Measurements from ENCODE around the gene XPNPEP1. TPM values are rescaled to one million over a fixed set of nuclear protein-coding genes. Genes with fewer than 3 reads are reported as not detected.

XPNPEP1 gene
- total RNA-seq, 6 experiments from 2014 or later = 13.9 to 57.8 (median 29.4) TPM

GRCh38 chr10:109924967-109925620, 1.8 kb upstream of the XPNPEP1 start:
- TF ChIP-seq POLR2A (IDR thresholded peaks at IDR 0.05) = no peak
- ATAC-seq (no peak), DNase-seq (no peak)
- intact Hi-C loops (cut with DNase I) = no loop called here
- H3K27me3 ChIP-seq = no peaks in the 10 kb centered on the region
- H3K27ac ChIP-seq = no peak overlapping the region
- 52% methylated on average over 4 of the region's 5 CpGs for WGBS (ENCODE audit: insufficient coverage, low coverage, low lambda C conversion rate, missing lambda C conversion rate)
- H3K4me1 ChIP-seq = peaks cover 0 to 8% (median 0%) of the 10 kb centered on the region in 4 donors
- no peaks in the 10 kb centered on the region for H3K9me3 ChIP-seq
- H3K36me3 ChIP-seq = no peaks in the 10 kb centered on the region
- no peak overlapping the region for H3K4me3 ChIP-seq

DNA sequence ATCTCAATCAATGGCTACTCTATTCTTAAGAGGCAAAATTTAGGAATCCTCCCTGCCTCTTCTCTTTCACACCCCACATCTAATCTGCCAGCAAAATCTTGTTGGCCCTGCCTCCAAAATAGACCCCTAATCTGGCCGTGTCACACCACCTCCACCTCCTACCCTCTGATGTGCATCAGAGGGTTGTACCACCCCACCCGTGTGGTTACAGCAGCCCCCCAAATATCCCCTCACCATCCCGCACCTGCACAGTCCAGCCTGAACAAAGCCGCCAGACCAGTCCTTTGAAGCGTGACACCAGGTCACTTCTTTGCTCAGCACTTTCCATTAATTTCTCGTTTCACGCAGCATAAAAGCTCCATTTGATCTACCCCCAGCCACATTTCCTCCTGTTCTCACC, 776 bp upstream of the XPNPEP1 start:
- WGBS (ENCODE audit: insufficient coverage, low coverage, low lambda C conversion rate, missing lambda C conversion rate) = 94% methylated on average over 5 of the region's 7 CpGs
- no peak for DNase-seq

GRCh38 chr10:109922358-109922975, 844 bp downstream of the XPNPEP1 start:
- DNase-seq (no peak), ATAC-seq (peak in 1 of 4 donors; percentile 11)
- Histone ChIP-seq H3K4me1 (peaks cover 0 to 8% (median 0%) of the 10 kb centered on the region in 4 donors), H3K27ac (peak overlapping the region; percentile 91 to 98 (median 95)), H3K27me3 (no peaks in the 10 kb centered on the region), H3K9me3 (no peaks in the 10 kb centered on the region), H3K4me3 (peak overlapping the region; percentile 89 to 96 (median 93)), H3K36me3 (no peaks in the 10 kb centered on the region)
- intact Hi-C loops (cut with DNase I) = no loop called here
- no peak for TF ChIP-seq POLR2A (IDR thresholded peaks at IDR 0.05)
- TF ChIP-seq, protein P1, sequence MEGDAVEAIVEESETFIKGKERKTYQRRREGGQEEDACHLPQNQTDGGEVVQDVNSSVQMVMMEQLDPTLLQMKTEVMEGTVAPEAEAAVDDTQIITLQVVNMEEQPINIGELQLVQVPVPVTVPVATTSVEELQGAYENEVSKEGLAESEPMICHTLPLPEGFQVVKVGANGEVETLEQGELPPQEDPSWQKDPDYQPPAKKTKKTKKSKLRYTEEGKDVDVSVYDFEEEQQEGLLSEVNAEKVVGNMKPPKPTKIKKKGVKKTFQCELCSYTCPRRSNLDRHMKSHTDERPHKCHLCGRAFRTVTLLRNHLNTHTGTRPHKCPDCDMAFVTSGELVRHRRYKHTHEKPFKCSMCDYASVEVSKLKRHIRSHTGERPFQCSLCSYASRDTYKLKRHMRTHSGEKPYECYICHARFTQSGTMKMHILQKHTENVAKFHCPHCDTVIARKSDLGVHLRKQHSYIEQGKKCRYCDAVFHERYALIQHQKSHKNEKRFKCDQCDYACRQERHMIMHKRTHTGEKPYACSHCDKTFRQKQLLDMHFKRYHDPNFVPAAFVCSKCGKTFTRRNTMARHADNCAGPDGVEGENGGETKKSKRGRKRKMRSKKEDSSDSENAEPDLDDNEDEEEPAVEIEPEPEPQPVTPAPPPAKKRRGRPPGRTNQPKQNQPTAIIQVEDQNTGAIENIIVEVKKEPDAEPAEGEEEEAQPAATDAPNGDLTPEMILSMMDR (IDR thresholded peaks at IDR 0.05) = no peak
- 8% methylated on average over 7 of the region's 7 CpGs for WGBS (ENCODE audit: insufficient coverage, low coverage, low lambda C conversion rate, missing lambda C conversion rate)

More for the DNA sequence above, 776 bp upstream of the XPNPEP1 start:
- Histone ChIP-seq H3K4me1 (peaks cover 0 to 8% (median 0%) of the 10 kb centered on the region in 4 donors), H3K4me3 (no peak overlapping the region), H3K36me3 (no peaks in the 10 kb centered on the region), H3K27me3 (no peaks in the 10 kb centered on the region), H3K9me3 (no peaks in the 10 kb centered on the region), H3K27ac (no peak overlapping the region)
- intact Hi-C loops (cut with DNase I) = no loop called here
- no peak for TF ChIP-seq POLR2A (IDR thresholded peaks at IDR 0.05)
- TF ChIP-seq, protein P1 (IDR thresholded peaks at IDR 0.05) = no peak
- no peak for ATAC-seq

DNA sequence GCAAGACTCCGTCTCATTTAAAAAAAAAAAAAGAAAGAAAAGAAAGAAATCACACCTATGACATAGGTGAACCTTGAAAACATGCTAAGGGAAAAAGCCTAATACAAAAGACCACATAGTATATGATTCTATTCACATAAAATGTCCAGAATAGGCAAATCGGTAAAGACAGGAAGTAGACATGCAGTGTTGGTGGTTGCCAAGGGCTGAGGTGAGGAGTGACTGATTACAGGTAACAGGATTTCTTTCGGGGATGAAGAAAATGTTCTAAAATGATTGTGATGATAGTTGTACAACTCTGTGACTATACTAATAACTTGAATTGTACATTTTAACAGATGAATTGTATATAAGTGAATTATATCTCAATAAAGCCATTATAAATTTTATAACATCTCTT, 3.3 kb downstream of the XPNPEP1 start:
- intact Hi-C loops (cut with DNase I) = no loop called here
- H3K4me1 ChIP-seq = peaks cover 0 to 12% (median 4%) of the 10 kb centered on the region in 4 donors

More for the DNA sequence above, 3.3 kb downstream of the XPNPEP1 start:
- no peaks in the 10 kb centered on the region for H3K9me3 ChIP-seq
- TF ChIP-seq, protein P1 (IDR thresholded peaks at IDR 0.05) = no peak
- no peak for TF ChIP-seq POLR2A (IDR thresholded peaks at IDR 0.05)
- no peaks in the 10 kb centered on the region for H3K27me3 ChIP-seq
- ATAC-seq (no peak), DNase-seq (no peak)
- no peak overlapping the region for H3K27ac ChIP-seq
- 91% methylated on average over 2 of the region's 3 CpGs for WGBS (ENCODE audit: insufficient coverage, low coverage, low lambda C conversion rate, missing lambda C conversion rate)
- no peak overlapping the region for H3K4me3 ChIP-seq
- no peaks in the 10 kb centered on the region for H3K36me3 ChIP-seq
